ENCODE data around the gene TSPEAR. TPM values are rescaled to one million over a fixed set of nuclear protein-coding genes. Genes with fewer than 3 reads are reported as not detected.
"Not testable (repeated sequence)": the region's sequence is repeated elsewhere in the genome, so short reads cannot be mapped to it uniquely, and the experiment has no call there.

Gene TSPEAR
- total and polyA plus RNA-seq, 2 of the 13 experiments (the other 11 are each of a cell fraction or from before 2014, with no cell fraction given), result 0.07 to 0.32 TPM

GRCh38 chr21:44627181-44627822 lies 84.1 kb downstream of the TSPEAR start:
- H3K79me2 ChIP-seq (ENCODE audit: insufficient read depth, low read length); H3K27ac ChIP-seq (ENCODE audit: extremely low read length, insufficient read depth, low read length); H3K36me3 ChIP-seq (replicated peaks in 1 of 2; ENCODE audit: control insufficient read depth in 1 of 2, insufficient read depth in 2 of 2, low read length in 2 of 2); ATAC-seq; in situ Hi-C loops (cut with HindIII; ENCODE audit: extremely low pct_ligation_motif_present, low pct_unique_long_range_greater_than_20kb); intact Hi-C loops (cut with micrococcal nuclease; ENCODE audit: unreplicated experiment); H3K9ac ChIP-seq (ENCODE audit: insufficient read depth, low read depth, low read length); POLR2A ChIA-PET; CTCF ChIA-PET (ENCODE audit: low intra/inter-chr PET ratio, low total read pairs); H2AFZ ChIP-seq (ENCODE audit: low read length); H3K4me1 ChIP-seq (ENCODE audit: insufficient read depth, low read length); H3K4me2 ChIP-seq (ENCODE audit: low read depth, low read length); H3K4me3 ChIP-seq (replicated peaks in 1 of 3; ENCODE audit: insufficient read depth in 1 of 3, low read depth in 2 of 3, low read length in 3 of 3); FAIRE-seq; DNase-seq (ENCODE audit: low spot score); H4K20me1 ChIP-seq (ENCODE audit: insufficient read depth, low read length); BruUV-seq (replicated peaks); H3K27me3 ChIP-seq (ENCODE audit: control insufficient read depth in 1 of 2, insufficient read depth in 2 of 2, low read length in 2 of 2): not testable (repeated sequence)
- peaks cover 29% of the 10 kb centered on the region for H3K9me3 ChIP-seq (ENCODE audit: low read length)
- WGBS (ENCODE audit: low lambda C conversion rate), result 73% methylated on average over 5 of the region's 20 CpGs

- Histone ChIP-seq H3K9ac (ENCODE audit: insufficient read depth, low read depth, low read length) (no peak within 1 kb of the TSS), H3K27ac (ENCODE audit: extremely low read length, insufficient read depth, low read length) (no peak within 1 kb of the TSS), H3K27me3 (ENCODE audit: control insufficient read depth in 1 of 2, insufficient read depth in 2 of 2, low read length in 2 of 2) (0 out of 5 replicates have a peak, but pooled peaks cover 0 to 6% of the 10 kb centered on the region in 2 experiments), H3K36me3 (replicated peaks in 1 of 2; ENCODE audit: control insufficient read depth in 1 of 2, insufficient read depth in 2 of 2, low read length in 2 of 2) (no peaks in the 10 kb centered on the region), H2AFZ (ENCODE audit: low read length) (no peak within 1 kb of the TSS), H3K4me1 (ENCODE audit: insufficient read depth, low read length) (no peaks in the 10 kb centered on the region), H3K4me2 (ENCODE audit: low read depth, low read length) (no peak within 1 kb of the TSS), H4K20me1 (ENCODE audit: insufficient read depth, low read length) (no peaks in the 10 kb centered on the region), H3K9me3 (ENCODE audit: low read length) (peaks cover 24% of the 10 kb centered on the region), H3K79me2 (ENCODE audit: insufficient read depth, low read length) (no peaks in the 10 kb centered on the region), H3K4me3 (replicated peaks in 1 of 3; ENCODE audit: insufficient read depth in 1 of 3, low read depth in 2 of 3, low read length in 3 of 3) (no peak within 1 kb of the TSS)
- in situ Hi-C loops (cut with HindIII; ENCODE audit: extremely low pct_ligation_motif_present, low pct_unique_long_range_greater_than_20kb) (no loop called here), intact Hi-C loops (cut with micrococcal nuclease; ENCODE audit: unreplicated experiment) (no loop called here)
- POLR2A ChIA-PET, result no interaction called here
- no TSS peak for BruUV-seq (replicated peaks)
- 50% methylated on average over 2 of the region's 7 CpGs for WGBS (ENCODE audit: low lambda C conversion rate)
- CTCF ChIA-PET (ENCODE audit: low intra/inter-chr PET ratio, low total read pairs), result no interaction called here
- ATAC-seq (no peak), FAIRE-seq (no peak), DNase-seq (ENCODE audit: low spot score) (no peak)
- no peak for TF ChIP-seq PRDM4 (CRISPR knock-in tag; IDR thresholded peaks at IDR 0.05; ENCODE audit: borderline replicate concordance)
- no peak for TF ChIP-seq ZNF572 (CRISPR knock-in tag; IDR thresholded peaks at IDR 0.05)
- TF ChIP-seq MEIS2 (CRISPR knock-in tag; IDR thresholded peaks at IDR 0.05), result no peak
- TF ChIP-seq ZHX1 (CRISPR knock-in tag; IDR thresholded peaks at IDR 0.05; ENCODE audit: low read depth), result no peak
- TF ChIP-seq SOX13 (IDR thresholded peaks at IDR 0.05), result no peak
- no peak for TF ChIP-seq SOX13 (CRISPR knock-in tag; conservative IDR thresholded peaks at IDR 0.05 in 1 of 2, IDR thresholded peaks at IDR 0.05 in 1 of 2)
- no peak for TF ChIP-seq ZNF788 (CRISPR knock-in tag; IDR thresholded peaks at IDR 0.05; ENCODE audit: borderline replicate concordance)
- TF ChIP-seq ZSCAN22 (CRISPR knock-in tag; IDR thresholded peaks at IDR 0.05), result no peak
- no peak for TF ChIP-seq ZNF225 (CRISPR knock-in tag; IDR thresholded peaks at IDR 0.05)
- TF ChIP-seq NCOA1 (CRISPR knock-in tag; IDR thresholded peaks at IDR 0.05), result no peak
- no peak for TF ChIP-seq ZNF180 (CRISPR knock-in tag; IDR thresholded peaks at IDR 0.05; ENCODE audit: borderline replicate concordance, low read depth)
Measured at GRCh38 chr21:44626673-44627143, 84.7 kb downstream of the TSPEAR start, which contains the start of gene KRTAP10-9. Gene KRTAP10-9 (plus strand): TSS chr21:44627093. CDS start chr21:44627172, 79 bp downstream.
